Bronchial epithelial cell (primary cell): ENCODE results near the gene CNPY1. TPM values are rescaled to one million over a fixed set of nuclear protein-coding genes. Genes with fewer than 3 reads are reported as not detected.
A peak's percentile ranks its signal among the peaks of the same experiment; 100 is the strongest.
"Not testable (repeated sequence)": the region's sequence is repeated elsewhere in the genome, so short reads cannot be mapped to it uniquely, and the experiment has no call there.

Source experiments
- DNase-seq: peaks from one replicate; pipeline ENCODE4 v3.0.0-alpha.2; 2010; ENCODE audit warnings: low read depth
- FAIRE-seq: peaks from 2 replicates; lab custom pipeline; 2011; peaks lifted over from hg19 to GRCh38; lab: Jason Lieb, UNC
- H3K27me3 ChIP-seq: 2 replicates; pipeline ENCODE4 v1.5.1; 2011; ENCODE audit warnings: low read length; ENCODE audit not compliant: control insufficient read depth, insufficient read depth
- H3K36me3 ChIP-seq: 2 replicates; pipeline ENCODE4 v1.5.1; 2011; ENCODE audit warnings: low read length; ENCODE audit not compliant: control insufficient read depth, insufficient read depth
- H3K4me3 ChIP-seq: 2 replicates; pipeline ENCODE4 v1.5.1; 2011; ENCODE audit warnings: mild to moderate bottlenecking, low read depth, low read length, control low read depth
- total RNA-seq: library from RNA; depleted of rRNA; stranded (reverse); fragments of >200 nt; gene quantifications from 2 replicates; pipeline ENCODE4 v1.2.1, GENCODE V29; 2014
- TF ChIP-seq, protein P1 (sequence below): IDR thresholded peaks from 2 replicates; pipeline ENCODE4 v1.5.1; 2011; ENCODE audit warnings: mild to moderate bottlenecking, moderate library complexity, low read length, control low read depth, inconsistent platforms; ENCODE audit not compliant: insufficient read depth, severe bottlenecking

The CNPY1 gene
- total RNA-seq, 1 donor from 2014 or later, result not detected

DNA sequence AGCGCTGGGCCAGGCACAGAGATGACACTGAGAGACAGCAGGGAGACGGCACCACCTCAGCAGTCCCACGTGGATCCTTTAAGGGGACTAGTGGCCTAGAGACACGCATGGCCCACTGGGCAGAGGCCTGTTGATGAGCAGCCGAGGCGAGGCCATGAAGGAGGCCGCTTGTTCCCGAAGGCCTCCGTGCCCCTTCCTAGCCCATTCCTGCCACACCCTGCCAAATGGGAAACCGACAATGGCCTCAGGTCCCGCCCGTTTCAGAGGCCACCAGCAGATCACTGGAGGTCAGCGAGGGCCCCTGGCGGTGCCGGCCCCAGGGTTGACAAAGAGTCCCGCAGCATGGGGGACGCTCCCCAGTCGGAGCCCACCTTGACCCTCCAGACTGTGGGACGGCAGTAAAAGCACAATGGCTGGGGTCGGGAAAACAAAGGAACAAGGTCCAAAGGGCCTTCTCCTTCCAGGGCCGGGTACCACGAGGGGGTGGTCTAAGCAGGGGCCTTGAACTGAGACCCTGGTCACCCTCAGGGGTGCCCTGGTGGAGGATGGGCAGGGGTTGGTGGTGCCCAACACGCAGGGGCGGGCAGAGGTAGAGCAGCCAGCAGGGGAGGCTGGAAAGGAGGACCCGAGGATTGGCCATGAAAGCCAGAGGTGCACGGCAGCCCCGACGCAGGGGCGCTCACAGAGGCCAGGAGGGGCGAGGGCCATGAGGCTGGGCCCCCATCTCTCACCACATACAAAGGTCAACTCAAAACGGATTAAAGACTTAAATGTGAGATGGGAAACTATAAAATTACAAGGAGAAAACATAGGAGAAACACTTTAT is 19.9 kb upstream of the CNPY1 start:
- DNase-seq, result no peak
- no peak overlapping the region for H3K4me3 ChIP-seq
- no peak for FAIRE-seq
- H3K27me3 ChIP-seq, result no peaks in the 10 kb centered on the region
- TF ChIP-seq, protein P1, sequence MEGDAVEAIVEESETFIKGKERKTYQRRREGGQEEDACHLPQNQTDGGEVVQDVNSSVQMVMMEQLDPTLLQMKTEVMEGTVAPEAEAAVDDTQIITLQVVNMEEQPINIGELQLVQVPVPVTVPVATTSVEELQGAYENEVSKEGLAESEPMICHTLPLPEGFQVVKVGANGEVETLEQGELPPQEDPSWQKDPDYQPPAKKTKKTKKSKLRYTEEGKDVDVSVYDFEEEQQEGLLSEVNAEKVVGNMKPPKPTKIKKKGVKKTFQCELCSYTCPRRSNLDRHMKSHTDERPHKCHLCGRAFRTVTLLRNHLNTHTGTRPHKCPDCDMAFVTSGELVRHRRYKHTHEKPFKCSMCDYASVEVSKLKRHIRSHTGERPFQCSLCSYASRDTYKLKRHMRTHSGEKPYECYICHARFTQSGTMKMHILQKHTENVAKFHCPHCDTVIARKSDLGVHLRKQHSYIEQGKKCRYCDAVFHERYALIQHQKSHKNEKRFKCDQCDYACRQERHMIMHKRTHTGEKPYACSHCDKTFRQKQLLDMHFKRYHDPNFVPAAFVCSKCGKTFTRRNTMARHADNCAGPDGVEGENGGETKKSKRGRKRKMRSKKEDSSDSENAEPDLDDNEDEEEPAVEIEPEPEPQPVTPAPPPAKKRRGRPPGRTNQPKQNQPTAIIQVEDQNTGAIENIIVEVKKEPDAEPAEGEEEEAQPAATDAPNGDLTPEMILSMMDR, result no peak
- H3K36me3 ChIP-seq, result no peaks in the 10 kb centered on the region

DNA sequence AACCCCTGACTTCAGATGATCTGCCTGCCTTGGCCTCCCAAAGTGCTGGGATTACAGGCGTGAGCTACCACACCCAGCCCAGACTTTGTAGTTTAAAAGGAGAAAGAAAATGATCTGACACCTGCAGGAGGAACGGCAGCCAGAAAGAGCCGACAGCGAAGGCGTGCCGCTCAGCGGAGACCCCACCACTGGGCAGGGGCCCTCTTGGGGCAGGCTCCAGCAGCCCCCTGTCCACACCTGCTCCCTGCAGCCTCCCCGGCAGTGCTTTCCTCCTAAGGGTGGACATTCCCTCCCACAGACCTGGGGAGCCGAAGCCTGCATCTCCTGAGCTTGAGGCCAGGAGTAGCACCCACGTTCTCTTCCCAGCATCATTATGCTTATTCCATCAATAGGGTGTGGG is 19.2 kb upstream of the CNPY1 start:
- FAIRE-seq (no peak), DNase-seq (no peak)
- TF ChIP-seq, protein P1, result no peak
- no peaks in the 10 kb centered on the region for H3K36me3 ChIP-seq
- no peaks in the 10 kb centered on the region for H3K27me3 ChIP-seq
- H3K4me3 ChIP-seq, result no peak overlapping the region

DNA sequence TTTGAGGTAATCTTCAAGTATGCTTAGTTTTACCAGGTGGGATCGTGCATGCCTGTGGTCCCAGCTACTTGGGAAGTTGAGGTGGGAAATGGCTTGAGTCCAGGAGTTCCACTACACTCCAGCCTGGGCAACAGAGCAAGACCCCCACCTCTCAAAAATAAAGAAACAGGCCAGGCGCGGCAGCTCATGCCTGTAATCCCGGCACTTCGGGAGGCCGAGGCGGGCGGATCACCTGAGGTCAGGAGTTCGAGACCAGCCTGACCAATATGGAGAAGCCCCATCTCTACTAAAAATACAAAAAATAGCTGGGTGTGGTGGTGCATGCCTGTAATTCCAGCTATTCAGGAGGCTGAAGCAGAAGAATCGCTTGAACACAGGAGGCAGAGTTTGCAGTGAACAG is 16.6 kb upstream of the CNPY1 start:
- not testable (repeated sequence) for DNase-seq, FAIRE-seq, H3K36me3 ChIP-seq, H3K4me3 ChIP-seq, H3K27me3 ChIP-seq

DNA sequence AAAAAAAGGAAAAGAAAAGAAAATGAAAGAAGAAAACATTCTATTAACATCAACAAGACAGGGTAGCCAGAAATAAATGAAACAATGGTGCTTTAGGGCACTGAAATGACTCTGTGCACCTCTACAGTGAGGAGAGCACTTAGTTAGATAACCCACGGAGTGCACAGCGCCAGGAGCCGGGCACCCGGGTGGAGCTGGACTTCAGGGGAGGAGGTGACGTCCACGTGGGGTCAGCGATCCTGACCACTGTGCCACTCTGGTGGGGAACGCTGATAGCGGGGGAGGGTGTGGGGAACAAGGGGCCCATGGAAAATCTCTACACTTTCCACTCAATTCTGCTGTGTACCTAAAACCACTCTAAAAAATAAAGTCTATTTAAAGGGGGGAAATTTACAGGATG is 15.7 kb upstream of the CNPY1 start:
- H3K27me3 ChIP-seq, result no peaks in the 10 kb centered on the region
- FAIRE-seq, result no peak
- H3K4me3 ChIP-seq, result no peak overlapping the region
- no peaks in the 10 kb centered on the region for H3K36me3 ChIP-seq
- no peak for DNase-seq
- TF ChIP-seq, protein P1, result no peak

DNA sequence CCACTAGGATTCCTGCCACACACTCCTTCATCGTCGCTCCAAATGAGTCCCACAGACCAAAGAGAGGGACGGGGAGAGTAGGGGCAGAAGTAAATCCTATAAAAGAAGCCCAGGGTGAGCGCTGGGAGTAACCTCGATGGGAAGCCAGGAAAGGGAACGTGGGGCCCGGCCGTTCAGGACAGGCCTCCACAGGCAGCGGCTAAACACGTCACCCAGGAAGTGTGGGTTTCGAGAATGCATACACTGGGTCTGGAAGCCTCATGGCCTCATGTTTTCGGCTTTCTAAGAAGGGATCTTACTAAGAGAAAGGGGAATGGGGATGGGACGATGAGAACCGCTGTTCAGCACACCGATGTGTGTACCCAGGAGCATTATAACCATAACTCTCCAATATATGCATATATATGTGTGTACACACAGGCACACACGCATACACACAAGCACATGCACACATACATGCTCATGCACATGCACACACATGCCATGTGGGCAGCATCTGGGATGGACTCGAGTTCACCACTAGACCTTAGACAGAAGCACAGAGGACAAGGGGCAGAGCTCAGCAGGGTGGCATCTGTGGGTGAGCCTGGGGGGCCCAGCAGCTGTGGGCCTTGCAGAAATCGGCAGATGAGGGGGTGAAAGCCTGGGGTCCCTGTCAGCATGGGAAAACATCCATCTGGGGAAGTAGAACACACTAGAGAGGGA is 14.8 kb upstream of the CNPY1 start:
- FAIRE-seq (no peak), DNase-seq (peak; percentile 43)
- TF ChIP-seq, protein P1, result no peak
- Histone ChIP-seq H3K36me3 (no peaks in the 10 kb centered on the region), H3K4me3 (no peak overlapping the region), H3K27me3 (no peaks in the 10 kb centered on the region)

DNA sequence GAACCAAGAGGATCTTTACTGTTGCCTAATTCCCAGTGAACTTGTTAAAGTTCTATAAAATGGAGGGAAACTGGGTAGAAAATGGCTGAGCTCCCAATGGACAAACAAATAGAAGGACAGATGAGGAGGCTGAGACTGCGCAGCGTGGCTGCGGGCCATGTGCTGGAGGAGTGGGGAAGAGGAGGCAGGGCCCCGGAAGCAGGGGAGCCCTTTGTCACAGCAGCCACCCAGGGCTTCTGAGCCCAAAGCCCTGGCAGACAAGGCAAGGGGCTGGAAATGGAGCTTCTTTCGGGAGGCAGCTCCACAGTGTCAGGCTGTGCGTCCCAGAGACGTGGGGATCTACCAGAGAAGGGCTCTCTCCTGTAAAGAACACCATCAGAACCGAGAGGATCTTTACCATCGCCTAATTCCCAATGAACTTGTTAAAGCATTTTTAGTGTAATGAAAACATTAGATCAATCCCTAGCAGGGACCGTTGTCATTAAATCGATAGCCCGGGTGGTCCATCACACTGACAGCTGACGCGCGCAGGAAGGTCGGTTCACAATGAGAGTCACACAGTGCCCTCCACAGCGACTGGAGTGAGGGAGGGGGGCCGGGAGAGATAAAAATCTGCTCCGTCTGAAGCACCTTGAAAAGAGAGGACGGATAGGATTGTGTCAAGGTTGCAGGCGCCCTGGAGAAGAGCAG is 14.0 kb upstream of the CNPY1 start:
- Histone ChIP-seq H3K27me3 (no peaks in the 10 kb centered on the region), H3K36me3 (no peaks in the 10 kb centered on the region), H3K4me3 (no peak overlapping the region)
- FAIRE-seq (no peak), DNase-seq (no peak)
- TF ChIP-seq, protein P1, result no peak
